WTC11 (cell line): Measurements from ENCODE around the gene ETV6. TPM values are rescaled to one million over a fixed set of nuclear protein-coding genes. Genes with fewer than 3 reads are reported as not detected.

Experiments used
- ATAC-seq: fragments of 200-7000 bp; cut with Tn5 transposase; 2 replicates; pipeline ENCODE4 v1.10.0; 2021; ENCODE audit warnings: mild to moderate bottlenecking, moderate library complexity
- CTCF ChIA-PET: fragments of 300-600 bp; sonication (Branson Sonifier 250); formaldehyde crosslinking; loops from one replicate; lab custom pipeline; 2021; ENCODE audit warnings: antibody characterized with exemption; lab: Charles Lee
- POLR2A ChIA-PET: fragments of 350-600 bp; sonication (Branson Sonifier 250); formaldehyde crosslinking; loops from one replicate; lab custom pipeline; 2021; ENCODE audit warnings: antibody characterized with exemption; lab: Charles Lee
- DNase-seq: peaks from one replicate; pipeline ENCODE4 v3.0.0; 2021; ENCODE audit warnings: low spot score
- H3K27ac Mint-ChIP-seq: 2 replicates; pipeline ENCODE4 v1.8.0; 2021; ENCODE audit warnings: mixed read lengths
- H3K27me3 Mint-ChIP-seq: 2 replicates; pipeline ENCODE4 v1.8.0; 2021; ENCODE audit warnings: low read depth, mild to moderate bottlenecking, moderate library complexity, mixed read lengths
- H3K36me3 Mint-ChIP-seq: 2 replicates; pipeline ENCODE4 v1.8.0; 2021; ENCODE audit warnings: mixed read lengths
- H3K4me1 Mint-ChIP-seq: 2 replicates; pipeline ENCODE4 v1.8.0; 2022; ENCODE audit warnings: mixed read lengths
- H3K4me3 Mint-ChIP-seq: 2 replicates; pipeline ENCODE4 v1.8.0; 2021; ENCODE audit warnings: mild to moderate bottlenecking, moderate library complexity, mixed read lengths
- H3K9me3 Mint-ChIP-seq: 2 replicates; pipeline ENCODE4 v1.8.0; 2021; ENCODE audit warnings: mixed read lengths
- CBFB ChIP-seq: sonication (generic); formaldehyde crosslinking; IDR thresholded peaks from 2 replicates; pipeline ENCODE4 v1.8.1; 2022; ENCODE audit warnings: mild to moderate bottlenecking, low read depth, missing genetic modification reagents
- GRHL2 ChIP-seq: fragments of 250-450 bp; sonication (Bioruptor Pico); IDR thresholded peaks from 2 replicates; pipeline ENCODE4 v1.8.0; 2022; ENCODE audit warnings: mild to moderate bottlenecking, moderate library complexity; ENCODE audit not compliant: insufficient replicate concordance, severe bottlenecking
- MYBL2 ChIP-seq: sonication (generic); formaldehyde crosslinking; IDR thresholded peaks from 2 replicates; pipeline ENCODE4 v1.8.1; 2023; ENCODE audit warnings: mild to moderate bottlenecking, moderate library complexity, missing genetic modification reagents
- NR3C1 ChIP-seq: sonication (generic); formaldehyde crosslinking; conservative IDR thresholded peaks from 2 replicates; pipeline ENCODE4 v1.8.1; 2023; ENCODE audit warnings: low read depth, mild to moderate bottlenecking, missing genetic modification reagents
- SOX15 ChIP-seq: fragments of 250-450 bp; sonication (Bioruptor Pico); IDR thresholded peaks from 2 replicates; pipeline ENCODE4 v1.9.0; 2021; ENCODE audit warnings: mild to moderate bottlenecking
- TCF7 ChIP-seq: sonication (generic); formaldehyde crosslinking; IDR thresholded peaks from 2 replicates; pipeline ENCODE4 v1.8.0; 2022; ENCODE audit warnings: mild to moderate bottlenecking, low read depth, missing genetic modification reagents, moderate library complexity
- TEAD1 ChIP-seq: sonication (generic); formaldehyde crosslinking; IDR thresholded peaks from 2 replicates; pipeline ENCODE4 v1.8.0; 2022; ENCODE audit warnings: mild to moderate bottlenecking, missing genetic modification reagents
- ZNF219 ChIP-seq: sonication (generic); formaldehyde crosslinking; IDR thresholded peaks from 2 replicates; pipeline ENCODE4 v1.8.0; 2023; ENCODE audit warnings: missing genetic modification reagents, mild to moderate bottlenecking, borderline replicate concordance
- ZNF396 ChIP-seq: fragments of 250-450 bp; sonication (Bioruptor Pico); IDR thresholded peaks from 2 replicates; pipeline ENCODE4 v1.8.0; 2021; ENCODE audit warnings: mild to moderate bottlenecking, moderate library complexity, borderline replicate concordance
- ZNF416 ChIP-seq: fragments of 250-450 bp; sonication (Bioruptor Pico); IDR thresholded peaks from 2 replicates; pipeline ENCODE4 v1.9.0; 2021; ENCODE audit warnings: mild to moderate bottlenecking, inconsistent platforms
- total RNA-seq: library from RNA; stranded (reverse); gene quantifications from 3 replicates; pipeline ENCODE4 v1.2.3, GENCODE V29; 2021
- TF ChIP-seq, protein P1 (sequence below): sonication (generic); formaldehyde crosslinking; conservative IDR thresholded peaks from 2 replicates; pipeline ENCODE4 v1.8.1; 2022; ENCODE audit warnings: mild to moderate bottlenecking, missing genetic modification reagents
- TF ChIP-seq, protein P2 (sequence below): sonication (generic); formaldehyde crosslinking; IDR thresholded peaks from 2 replicates; pipeline ENCODE4 v1.8.1; 2023; ENCODE audit warnings: mild to moderate bottlenecking, missing genetic modification reagents, borderline replicate concordance
- TF ChIP-seq, protein P3 (sequence below): sonication (generic); formaldehyde crosslinking; IDR thresholded peaks from 2 replicates; pipeline ENCODE4 v1.8.1; 2022; ENCODE audit warnings: missing genetic modification reagents, borderline replicate concordance
- TF ChIP-seq, protein P4 (sequence below): sonication (generic); formaldehyde crosslinking; IDR thresholded peaks from 2 replicates; pipeline ENCODE4 v1.8.1; 2022; ENCODE audit warnings: mild to moderate bottlenecking, missing genetic modification reagents, moderate library complexity, borderline replicate concordance
- TF ChIP-seq, protein P5 (sequence below): sonication (generic); formaldehyde crosslinking; IDR thresholded peaks from 2 replicates; pipeline ENCODE4 v1.8.0; 2022; ENCODE audit warnings: mild to moderate bottlenecking, missing genetic modification reagents

The ETV6 gene
- total RNA-seq, 1 experiment from 2014 or later: 23.5 TPM

DNA sequence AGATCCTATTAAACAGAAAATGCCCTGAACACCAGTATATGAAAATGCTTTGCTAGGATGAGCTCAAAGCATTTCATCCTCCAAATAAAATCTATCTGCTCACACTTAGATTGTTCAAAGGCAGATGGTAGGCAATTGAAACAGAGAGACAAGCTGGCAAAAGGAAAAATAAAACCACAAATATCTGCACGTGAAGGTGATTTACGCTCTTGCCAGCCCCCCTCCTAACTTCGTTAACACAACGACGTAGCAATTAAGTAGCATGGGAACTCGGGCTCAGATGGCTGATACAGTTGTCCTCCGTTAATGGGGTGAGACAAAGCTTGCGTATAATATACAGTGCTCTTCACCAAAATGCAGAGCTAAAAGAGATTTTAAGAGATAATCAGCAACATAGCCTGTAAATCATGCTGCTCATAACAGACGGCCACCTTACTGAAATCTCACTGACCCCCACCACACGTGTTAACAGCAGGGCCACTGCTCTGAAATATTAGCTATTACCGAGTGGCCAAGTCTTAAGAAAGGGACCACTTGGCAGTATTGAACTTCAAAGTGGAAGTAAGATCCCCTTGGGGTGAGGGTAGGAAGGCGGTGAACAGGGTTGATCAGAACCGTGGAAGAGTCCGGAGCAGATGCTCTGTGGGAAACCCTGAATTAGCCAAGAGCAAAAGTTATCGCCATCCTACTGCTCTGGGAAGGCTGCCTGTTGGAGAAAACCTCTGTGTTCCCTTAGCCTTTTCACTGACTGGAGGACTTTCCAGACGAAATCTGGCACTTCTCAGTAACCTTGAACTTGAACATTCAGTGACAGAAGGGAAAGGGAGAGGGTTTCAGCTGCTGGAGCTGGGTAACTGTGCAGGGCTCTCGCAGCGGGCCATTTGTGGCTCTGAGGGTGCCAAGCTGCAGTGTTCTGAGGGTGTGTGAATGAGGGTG lies 23.1 kb downstream of the ETV6 start:
- ChIA-PET CTCF (interaction anchor here (0.6 to 1.4 kb wide), 2 partner anchors 23 to 62 kb away, joined by 3 to 5 read pairs; partner anchors contain the start of gene ETV6), POLR2A (no interaction called here)
- peak overlapping the region; percentile 23; the same call in 1 of the 2 replicates for H3K27ac Mint-ChIP-seq
- ATAC-seq (no peak; the same call in 1 of the 2 replicates), DNase-seq (no peak)
- H3K27me3 Mint-ChIP-seq: no peaks in the 10 kb centered on the region
- TF ChIP-seq TCF7 (CRISPR knock-in tag): no peak
- TF ChIP-seq NR3C1 (CRISPR knock-in tag): no peak
- TF ChIP-seq, protein P1, sequence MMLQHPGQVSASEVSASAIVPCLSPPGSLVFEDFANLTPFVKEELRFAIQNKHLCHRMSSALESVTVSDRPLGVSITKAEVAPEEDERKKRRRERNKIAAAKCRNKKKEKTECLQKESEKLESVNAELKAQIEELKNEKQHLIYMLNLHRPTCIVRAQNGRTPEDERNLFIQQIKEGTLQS: no peak
- TF ChIP-seq MYBL2 (CRISPR knock-in tag): no peak
- H3K4me3 Mint-ChIP-seq: no peak overlapping the region
- H3K4me1 Mint-ChIP-seq: peaks cover 63% of the 10 kb centered on the region
- no peaks in the 10 kb centered on the region for H3K9me3 Mint-ChIP-seq
- H3K36me3 Mint-ChIP-seq: no peaks in the 10 kb centered on the region

GRCh38 chr12:11673666-11674461 lies 24.4 kb downstream of the ETV6 start:
- ChIA-PET POLR2A (no interaction called here), CTCF (no interaction called here)
- no peaks in the 10 kb centered on the region for H3K9me3 Mint-ChIP-seq
- no peak overlapping the region for H3K4me3 Mint-ChIP-seq
- no peak for DNase-seq
- no peak overlapping the region for H3K27ac Mint-ChIP-seq
- TF ChIP-seq, protein P2, sequence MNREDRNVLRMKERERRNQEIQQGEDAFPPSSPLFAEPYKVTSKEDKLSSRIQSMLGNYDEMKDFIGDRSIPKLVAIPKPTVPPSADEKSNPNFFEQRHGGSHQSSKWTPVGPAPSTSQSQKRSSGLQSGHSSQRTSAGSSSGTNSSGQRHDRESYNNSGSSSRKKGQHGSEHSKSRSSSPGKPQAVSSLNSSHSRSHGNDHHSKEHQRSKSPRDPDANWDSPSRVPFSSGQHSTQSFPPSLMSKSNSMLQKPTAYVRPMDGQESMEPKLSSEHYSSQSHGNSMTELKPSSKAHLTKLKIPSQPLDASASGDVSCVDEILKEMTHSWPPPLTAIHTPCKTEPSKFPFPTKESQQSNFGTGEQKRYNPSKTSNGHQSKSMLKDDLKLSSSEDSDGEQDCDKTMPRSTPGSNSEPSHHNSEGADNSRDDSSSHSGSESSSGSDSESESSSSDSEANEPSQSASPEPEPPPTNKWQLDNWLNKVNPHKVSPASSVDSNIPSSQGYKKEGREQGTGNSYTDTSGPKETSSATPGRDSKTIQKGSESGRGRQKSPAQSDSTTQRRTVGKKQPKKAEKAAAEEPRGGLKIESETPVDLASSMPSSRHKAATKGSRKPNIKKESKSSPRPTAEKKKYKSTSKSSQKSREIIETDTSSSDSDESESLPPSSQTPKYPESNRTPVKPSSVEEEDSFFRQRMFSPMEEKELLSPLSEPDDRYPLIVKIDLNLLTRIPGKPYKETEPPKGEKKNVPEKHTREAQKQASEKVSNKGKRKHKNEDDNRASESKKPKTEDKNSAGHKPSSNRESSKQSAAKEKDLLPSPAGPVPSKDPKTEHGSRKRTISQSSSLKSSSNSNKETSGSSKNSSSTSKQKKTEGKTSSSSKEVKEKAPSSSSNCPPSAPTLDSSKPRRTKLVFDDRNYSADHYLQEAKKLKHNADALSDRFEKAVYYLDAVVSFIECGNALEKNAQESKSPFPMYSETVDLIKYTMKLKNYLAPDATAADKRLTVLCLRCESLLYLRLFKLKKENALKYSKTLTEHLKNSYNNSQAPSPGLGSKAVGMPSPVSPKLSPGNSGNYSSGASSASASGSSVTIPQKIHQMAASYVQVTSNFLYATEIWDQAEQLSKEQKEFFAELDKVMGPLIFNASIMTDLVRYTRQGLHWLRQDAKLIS (CRISPR knock-in tag): no peak
- TF ChIP-seq MYBL2 (CRISPR knock-in tag) (no peak), GRHL2 (CRISPR knock-in tag) (no peak)
- ATAC-seq: no peak
- H3K36me3 Mint-ChIP-seq: no peaks in the 10 kb centered on the region
- H3K4me1 Mint-ChIP-seq: peaks cover 54% of the 10 kb centered on the region
- H3K27me3 Mint-ChIP-seq: no peaks in the 10 kb centered on the region

DNA sequence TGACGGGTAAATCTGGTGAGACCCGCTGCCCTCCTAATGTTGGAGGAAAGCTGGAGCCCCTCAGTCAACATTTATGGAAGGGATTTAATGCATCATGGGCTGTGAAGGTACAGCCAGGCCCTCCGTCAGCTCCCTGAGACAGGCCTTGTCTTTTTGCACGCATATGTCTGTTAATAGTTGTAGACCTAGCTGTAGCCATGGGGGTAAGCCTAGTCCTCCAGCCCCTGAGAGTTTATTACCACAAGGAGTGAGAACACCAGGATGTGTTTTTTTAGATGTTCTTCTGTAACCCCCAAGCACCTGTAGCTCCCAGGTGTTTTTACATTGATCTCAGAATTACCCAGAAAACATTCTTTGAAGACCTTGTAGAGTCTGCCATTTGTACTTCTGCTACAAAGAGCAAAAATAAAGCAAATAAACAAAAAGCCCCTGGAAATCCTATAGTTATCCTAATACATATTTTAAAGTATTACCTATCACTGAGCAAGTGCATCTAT lies 25.5 kb downstream of the ETV6 start:
- CTCF ChIA-PET: no interaction called here

More for the DNA sequence above, 25.5 kb downstream of the ETV6 start:
- Mint-ChIP-seq H3K27me3 (no peaks in the 10 kb centered on the region), H3K36me3 (no peaks in the 10 kb centered on the region), H3K9me3 (no peaks in the 10 kb centered on the region), H3K27ac (no peak overlapping the region), H3K4me3 (no peak overlapping the region), H3K4me1 (peaks cover 43% of the 10 kb centered on the region)
- POLR2A ChIA-PET: no interaction called here
- ATAC-seq (no peak), DNase-seq (no peak)
- TF ChIP-seq TEAD1 (CRISPR knock-in tag): no peak
- no peak for TF ChIP-seq ZNF416 (CRISPR knock-in tag)
- TF ChIP-seq CBFB: no peak
- TF ChIP-seq, protein P1: no peak
- TF ChIP-seq, protein P3, sequence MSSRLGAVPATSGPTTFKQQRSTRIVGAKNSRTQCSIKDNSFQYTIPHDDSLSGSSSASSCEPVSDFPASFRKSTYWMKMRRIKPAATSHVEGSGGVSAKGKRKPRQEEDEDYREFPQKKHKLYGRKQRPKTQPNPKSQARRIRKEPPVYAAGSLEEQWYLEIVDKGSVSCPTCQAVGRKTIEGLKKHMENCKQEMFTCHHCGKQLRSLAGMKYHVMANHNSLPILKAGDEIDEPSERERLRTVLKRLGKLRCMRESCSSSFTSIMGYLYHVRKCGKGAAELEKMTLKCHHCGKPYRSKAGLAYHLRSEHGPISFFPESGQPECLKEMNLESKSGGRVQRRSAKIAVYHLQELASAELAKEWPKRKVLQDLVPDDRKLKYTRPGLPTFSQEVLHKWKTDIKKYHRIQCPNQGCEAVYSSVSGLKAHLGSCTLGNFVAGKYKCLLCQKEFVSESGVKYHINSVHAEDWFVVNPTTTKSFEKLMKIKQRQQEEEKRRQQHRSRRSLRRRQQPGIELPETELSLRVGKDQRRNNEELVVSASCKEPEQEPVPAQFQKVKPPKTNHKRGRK (CRISPR knock-in tag): no peak
- TF ChIP-seq SOX15 (CRISPR knock-in tag): no peak
- no peak for TF ChIP-seq GRHL2 (CRISPR knock-in tag)
- TF ChIP-seq, protein P4, sequence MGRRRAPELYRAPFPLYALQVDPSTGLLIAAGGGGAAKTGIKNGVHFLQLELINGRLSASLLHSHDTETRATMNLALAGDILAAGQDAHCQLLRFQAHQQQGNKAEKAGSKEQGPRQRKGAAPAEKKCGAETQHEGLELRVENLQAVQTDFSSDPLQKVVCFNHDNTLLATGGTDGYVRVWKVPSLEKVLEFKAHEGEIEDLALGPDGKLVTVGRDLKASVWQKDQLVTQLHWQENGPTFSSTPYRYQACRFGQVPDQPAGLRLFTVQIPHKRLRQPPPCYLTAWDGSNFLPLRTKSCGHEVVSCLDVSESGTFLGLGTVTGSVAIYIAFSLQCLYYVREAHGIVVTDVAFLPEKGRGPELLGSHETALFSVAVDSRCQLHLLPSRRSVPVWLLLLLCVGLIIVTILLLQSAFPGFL: no peak
- TF ChIP-seq ZNF219 (CRISPR knock-in tag): no peak
- TF ChIP-seq ZNF396 (CRISPR knock-in tag): no peak
- TF ChIP-seq, protein P5, sequence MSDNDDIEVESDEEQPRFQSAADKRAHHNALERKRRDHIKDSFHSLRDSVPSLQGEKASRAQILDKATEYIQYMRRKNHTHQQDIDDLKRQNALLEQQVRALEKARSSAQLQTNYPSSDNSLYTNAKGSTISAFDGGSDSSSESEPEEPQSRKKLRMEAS: no peak
